GM19463 (cell line): ENCODE results near the gene PAPOLB.
"Not testable (repeated sequence)": the region's sequence is repeated elsewhere in the genome, so short reads cannot be mapped to it uniquely, and the experiment has no call there.

ENCODE experiments used
- ATAC-seq: cut with Tn5 transposase; IDR thresholded peaks from one replicate; pipeline ENCODE4 v1.9.1; 2021; ENCODE audit warnings: mild to moderate bottlenecking, moderate library complexity; ENCODE audit not compliant: unreplicated experiment

Gene PAPOLB

GRCh38 chr7:4861673-4862072 is at the start of gene PAPOLB:
Gene PAPOLB (minus strand): TSS chr7:4862030. CDS start chr7:4861810, 220 bp downstream.
- ATAC-seq: no peak

- ATAC-seq: no peak
Observed at GRCh38 chr7:4911111-4911828, 49.4 kb upstream of the PAPOLB start.

GRCh38 chr7:4906682-4907081 is 44.9 kb upstream of the PAPOLB start:
- ATAC-seq: no peak

GRCh38 chr7:4905171-4905570 is 43.3 kb upstream of the PAPOLB start:
- no peak for ATAC-seq

- no peak for ATAC-seq
Observed at GRCh38 chr7:4904346-4904745, 42.5 kb upstream of the PAPOLB start.

- no peak for ATAC-seq
Observed at GRCh38 chr7:4895766-4896165, 33.9 kb upstream of the PAPOLB start.

GRCh38 chr7:4894482-4894881 is 32.7 kb upstream of the PAPOLB start:
- ATAC-seq: no peak

- ATAC-seq: no peak
Observed at GRCh38 chr7:4893929-4894475, 32.2 kb upstream of the PAPOLB start.

- ATAC-seq: not testable (repeated sequence)
Observed at GRCh38 chr7:4893188-4893587, 31.4 kb upstream of the PAPOLB start.

GRCh38 chr7:4891522-4891921 is 29.7 kb upstream of the PAPOLB start:
- ATAC-seq: not testable (repeated sequence)

GRCh38 chr7:4889682-4890081 is 27.9 kb upstream of the PAPOLB start:
- no peak for ATAC-seq

GRCh38 chr7:4888161-4888560 is 26.3 kb upstream of the PAPOLB start:
- no peak for ATAC-seq

GRCh38 chr7:4886671-4887070 is 24.8 kb upstream of the PAPOLB start:
- no peak for ATAC-seq

- ATAC-seq: no peak
Observed at GRCh38 chr7:4885317-4885807, 23.5 kb upstream of the PAPOLB start.

- ATAC-seq: no peak
Observed at GRCh38 chr7:4884164-4884563, 22.3 kb upstream of the PAPOLB start.

- peak; percentile 76 for ATAC-seq
Observed at GRCh38 chr7:4883372-4884144, 21.7 kb upstream of the PAPOLB start, which contains the start of gene RADIL. Gene RADIL (minus strand): TSS chr7:4883716. CDS start chr7:4878139, 5,577 bp downstream.

GRCh38 chr7:4883033-4883371 is 21.2 kb upstream of the PAPOLB start:
- ATAC-seq: no peak

- ATAC-seq: no peak
Observed at GRCh38 chr7:4882169-4883032, 20.6 kb upstream of the PAPOLB start.

- ATAC-seq: no peak
Observed at GRCh38 chr7:4880218-4880617, 18.4 kb upstream of the PAPOLB start.

- no peak for ATAC-seq
Observed at GRCh38 chr7:4879396-4880081, 17.7 kb upstream of the PAPOLB start.
